K562 (cell line): ENCODE results near the gene PHKB. TPM values are rescaled to one million over a fixed set of nuclear protein-coding genes. Genes with fewer than 3 reads are reported as not detected.

Experiments
- ARID1B ChIP-seq: fragments of 450-650 bp; IDR thresholded peaks from 2 replicates; pipeline ENCODE4 v1.6.1; 2016; ENCODE audit warnings: antibody characterized with exemption, mild to moderate bottlenecking, inconsistent platforms
- CEBPB ChIP-seq: fragments of 450-650 bp; IDR thresholded peaks from 2 replicates; pipeline ENCODE4 v1.6.1; 2016; ENCODE audit warnings: missing genetic modification characterization, missing compliant biosample characterization
- DPF2 ChIP-seq: fragments of 450-650 bp; IDR thresholded peaks from 2 replicates; pipeline ENCODE4 v1.6.1; 2016
- ELF4 ChIP-seq: fragments of 450-650 bp; formaldehyde crosslinking; IDR thresholded peaks from 2 replicates; pipeline ENCODE4 v1.4.0; 2022; ENCODE audit warnings: missing genetic modification characterization
- HDGF ChIP-seq: fragments of 450-650 bp; IDR thresholded peaks from 2 replicates; pipeline ENCODE4 v1.6.1; 2016
- HNRNPLL ChIP-seq: fragments of 200-400 bp; formaldehyde crosslinking; IDR thresholded peaks from 2 replicates; pipeline ENCODE4 v1.6.1; 2017; ENCODE audit warnings: low read length, low read depth, mild to moderate bottlenecking; ENCODE audit not compliant: poor library complexity, severe bottlenecking
- KLF10 ChIP-seq: fragments of 250-450 bp; sonication (Bioruptor Pico); IDR thresholded peaks from 2 replicates; pipeline ENCODE4 v1.6.1; 2021; ENCODE audit warnings: matching md5 sums
- MAFF ChIP-seq: IDR thresholded peaks from 2 replicates; pipeline ENCODE4 v1.6.1; 2012; ENCODE audit warnings: low read length, improper control_type of control experiment
- MCM3 ChIP-seq: fragments of 450-650 bp; IDR thresholded peaks from 2 replicates; pipeline ENCODE4 v1.6.1; 2016
- NCOR1 ChIP-seq: fragments of 450-650 bp; IDR thresholded peaks from 2 replicates; pipeline ENCODE4 v1.6.1; 2016; ENCODE audit warnings: mild to moderate bottlenecking, moderate library complexity
- NFYB ChIP-seq: IDR thresholded peaks from 2 replicates; pipeline ENCODE4 v1.6.1; 2011; ENCODE audit warnings: mild to moderate bottlenecking, moderate library complexity; ENCODE audit not compliant: insufficient read length; ENCODE audit errors: extremely low read depth
- POLR2AphosphoS5 ChIP-seq: IDR thresholded peaks from 2 replicates; pipeline ENCODE4 v1.6.1; 2011; ENCODE audit warnings: mild to moderate bottlenecking, low read depth, low read length, moderate library complexity; ENCODE audit not compliant: control insufficient read depth, insufficient read depth
- RFX5 ChIP-seq: IDR thresholded peaks from 2 replicates; pipeline ENCODE4 v1.6.1; 2011; ENCODE audit warnings: low read depth, mild to moderate bottlenecking, improper control_type of control experiment, low read length
- SMAD4 ChIP-seq: fragments of 250-450 bp; sonication (Bioruptor Pico); conservative IDR thresholded peaks from 2 replicates; pipeline ENCODE4 v1.8.0; 2021; ENCODE audit warnings: inconsistent platforms, mild to moderate bottlenecking, moderate library complexity
- TAL1 ChIP-seq: fragments of 450-650 bp; IDR thresholded peaks from 2 replicates; pipeline ENCODE4 v1.6.1; 2016; ENCODE audit warnings: mild to moderate bottlenecking
- TRIM24 ChIP-seq, 2 experiments: fragments of 450-650 bp; IDR thresholded peaks; 2 replicates each; pipeline ENCODE4 v1.6.1; 2016
- YY1 ChIP-seq, 3 experiments: IDR thresholded peaks; 2 replicates each; pipeline ENCODE4 v1.6.1; 2011; ENCODE audit warnings: low read length in 2 of 3, mild to moderate bottlenecking in 2 of 3, moderate library complexity in 2 of 3, borderline replicate concordance in 1 of 3, control low read depth in 1 of 3, low read depth in 1 of 3; ENCODE audit not compliant: insufficient read depth in 3 of 3, insufficient replicate concordance in 2 of 3, control insufficient read depth in 1 of 3, insufficient read length in 1 of 3; ENCODE audit errors: extremely low read depth in 1 of 3
- ZC3H4 ChIP-seq: sonication (generic); formaldehyde crosslinking; IDR thresholded peaks from 2 replicates; pipeline ENCODE4 v1.9.0; 2021; ENCODE audit warnings: missing genetic modification reagents, borderline replicate concordance
- ZNF347 ChIP-seq: fragments of 450-650 bp; formaldehyde crosslinking; IDR thresholded peaks from 2 replicates; pipeline ENCODE4 v1.4.0; 2020; ENCODE audit warnings: low read depth, mild to moderate bottlenecking, moderate library complexity
- ZNF354B ChIP-seq: fragments of 250-450 bp; sonication (Bioruptor Pico); IDR thresholded peaks from 2 replicates; pipeline ENCODE4 v1.4.0; 2020
- ZNF436 ChIP-seq: fragments of 250-450, 450-650 bp; sonication (Bioruptor Pico); formaldehyde crosslinking; IDR thresholded peaks from 2 replicates; pipeline ENCODE4 v1.7.0; 2020; ENCODE audit warnings: mild to moderate bottlenecking
- polyA plus RNA-seq, 8 experiments: library from polyadenylated mRNA; depleted of rRNA in 4 of 8; stranded (reverse) in 5 of 8; unstranded in 3 of 8; fragments of >200 nt; fragmentation: Nextera tagmentation in 2 of 8; fragmentation: Illumina TruSeq in 1 of 8; extraction: Ambion mirVana in 2 of 8; extraction: Trizol in 1 of 8; gene quantifications; 2 replicates each; pipeline versions ENCODE4 v1.2.1 to v1.2.3, GENCODE V29; 2011 to 2014; ENCODE audit warnings: inconsistent platforms in 1 of 8, missing spikeins in 1 of 8
- total RNA-seq, 7 experiments: library from RNA; depleted of rRNA in 6 of 7; stranded (reverse); fragments of >200 nt in 6 of 7; fragmentation: Illumina TruSeq in 2 of 7; extraction: Trizol in 2 of 7; gene quantifications; 2 replicates each; pipeline versions ENCODE4 v1.2.1 to v1.2.3, GENCODE V29; 2011 to 2021; ENCODE audit warnings: low replicate concordance in 1 of 7
- TF ChIP-seq, protein P1 (sequence below): fragments of 450-650 bp; IDR thresholded peaks from 2 replicates; pipeline ENCODE4 v1.6.1; 2016; ENCODE audit warnings: mild to moderate bottlenecking
- TF ChIP-seq, protein P2 (sequence below): sonication (generic); formaldehyde crosslinking; IDR thresholded peaks from 2 replicates; pipeline ENCODE4 v1.8.0; 2022; ENCODE audit warnings: mild to moderate bottlenecking, low read depth, missing genetic modification reagents
- TF ChIP-seq, protein P3 (sequence below), 2 experiments: fragments of 450-650 bp in 1 of 2; sonication (generic) in 1 of 2; formaldehyde crosslinking in 1 of 2; IDR thresholded peaks in 1 of 2; conservative IDR thresholded peaks in 1 of 2; 2 replicates each; pipeline versions ENCODE4 v1.6.1 to v1.8.1; 2016 to 2023; ENCODE audit warnings: mild to moderate bottlenecking in 2 of 2, moderate library complexity in 2 of 2, inconsistent platforms in 1 of 2, missing genetic modification reagents in 1 of 2
- TF ChIP-seq, protein P4 (sequence below): fragments of 250-450 bp; sonication (Bioruptor Pico); IDR thresholded peaks from 2 replicates; pipeline ENCODE4 v1.4.0; 2020; ENCODE audit warnings: borderline replicate concordance

The PHKB gene
- total and polyA plus RNA-seq, 9 of the 15 experiments (the other 6 are each of a cell fraction or from before 2014, with no cell fraction given): 24.7 to 92.3 (median 67.0) TPM

DNA sequence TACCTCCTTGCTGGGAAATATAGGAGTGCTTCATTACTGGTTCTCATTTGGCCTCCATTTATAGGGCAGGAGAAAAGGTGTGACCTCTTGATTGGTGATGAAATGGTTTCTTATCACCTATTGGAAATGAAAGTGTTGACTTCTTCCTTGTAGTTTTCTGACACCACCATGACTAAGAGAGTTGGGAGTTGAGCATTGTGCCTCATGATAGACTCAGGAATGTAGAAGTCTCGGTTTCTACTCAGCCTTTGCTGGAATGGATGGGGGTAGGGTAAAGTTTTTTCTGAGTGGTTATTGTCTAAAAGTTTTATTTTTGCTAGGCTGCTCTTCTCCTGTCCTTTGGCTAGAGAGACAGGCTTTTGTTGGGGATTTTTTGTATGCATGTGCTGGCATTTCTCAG lies 117.4 kb downstream of the PHKB start (continued):
- TF ChIP-seq, protein P1, sequence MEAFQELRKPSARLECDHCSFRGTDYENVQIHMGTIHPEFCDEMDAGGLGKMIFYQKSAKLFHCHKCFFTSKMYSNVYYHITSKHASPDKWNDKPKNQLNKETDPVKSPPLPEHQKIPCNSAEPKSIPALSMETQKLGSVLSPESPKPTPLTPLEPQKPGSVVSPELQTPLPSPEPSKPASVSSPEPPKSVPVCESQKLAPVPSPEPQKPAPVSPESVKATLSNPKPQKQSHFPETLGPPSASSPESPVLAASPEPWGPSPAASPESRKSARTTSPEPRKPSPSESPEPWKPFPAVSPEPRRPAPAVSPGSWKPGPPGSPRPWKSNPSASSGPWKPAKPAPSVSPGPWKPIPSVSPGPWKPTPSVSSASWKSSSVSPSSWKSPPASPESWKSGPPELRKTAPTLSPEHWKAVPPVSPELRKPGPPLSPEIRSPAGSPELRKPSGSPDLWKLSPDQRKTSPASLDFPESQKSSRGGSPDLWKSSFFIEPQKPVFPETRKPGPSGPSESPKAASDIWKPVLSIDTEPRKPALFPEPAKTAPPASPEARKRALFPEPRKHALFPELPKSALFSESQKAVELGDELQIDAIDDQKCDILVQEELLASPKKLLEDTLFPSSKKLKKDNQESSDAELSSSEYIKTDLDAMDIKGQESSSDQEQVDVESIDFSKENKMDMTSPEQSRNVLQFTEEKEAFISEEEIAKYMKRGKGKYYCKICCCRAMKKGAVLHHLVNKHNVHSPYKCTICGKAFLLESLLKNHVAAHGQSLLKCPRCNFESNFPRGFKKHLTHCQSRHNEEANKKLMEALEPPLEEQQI: peak; percentile 35; the same call in 1 of the 2 replicates
- TF ChIP-seq ZNF354B (CRISPR knock-in tag) (no peak), TAL1 (peak; percentile 33; the same call in 1 of the 2 replicates), YY1 (IDR thresholded peaks at IDR 0.05; ENCODE audit: borderline replicate concordance in 1 of 3, control insufficient read depth in 1 of 3, extremely low read depth in 1 of 3, insufficient read depth in 3 of 3, insufficient read length in 1 of 3, insufficient replicate concordance in 2 of 3, low read depth in 1 of 3, low read length in 2 of 3) (no peak), ELF4 (CRISPR knock-in tag) (no peak), HNRNPLL (no peak), HDGF (no peak), ARID1B (peak; percentile 53), NFYB (no peak), POLR2AphosphoS5 (no peak), ZNF347 (CRISPR knock-in tag) (no peak), ZNF436 (CRISPR knock-in tag) (no peak), TRIM24 (IDR thresholded peaks at IDR 0.05) (peak in 1 of 2 experiments; percentile 51; a peak in 1 of 4 replicates), NCOR1 (peak; percentile 33; the same call in 1 of the 2 replicates), SMAD4 (CRISPR knock-in tag) (no peak), KLF10 (CRISPR knock-in tag) (no peak), RFX5 (no peak), CEBPB (tag) (0 out of 2 replicates have a peak, but pooled peaks have one; percentile 29), DPF2 (peak; percentile 48), ZC3H4 (CRISPR knock-in tag) (no peak), MCM3 (no peak), MAFF (no peak)
- TF ChIP-seq, protein P2, sequence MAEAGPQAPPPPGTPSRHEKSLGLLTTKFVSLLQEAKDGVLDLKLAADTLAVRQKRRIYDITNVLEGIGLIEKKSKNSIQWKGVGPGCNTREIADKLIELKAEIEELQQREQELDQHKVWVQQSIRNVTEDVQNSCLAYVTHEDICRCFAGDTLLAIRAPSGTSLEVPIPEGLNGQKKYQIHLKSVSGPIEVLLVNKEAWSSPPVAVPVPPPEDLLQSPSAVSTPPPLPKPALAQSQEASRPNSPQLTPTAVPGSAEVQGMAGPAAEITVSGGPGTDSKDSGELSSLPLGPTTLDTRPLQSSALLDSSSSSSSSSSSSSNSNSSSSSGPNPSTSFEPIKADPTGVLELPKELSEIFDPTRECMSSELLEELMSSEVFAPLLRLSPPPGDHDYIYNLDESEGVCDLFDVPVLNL (CRISPR knock-in tag): no peak
- TF ChIP-seq, protein P3, sequence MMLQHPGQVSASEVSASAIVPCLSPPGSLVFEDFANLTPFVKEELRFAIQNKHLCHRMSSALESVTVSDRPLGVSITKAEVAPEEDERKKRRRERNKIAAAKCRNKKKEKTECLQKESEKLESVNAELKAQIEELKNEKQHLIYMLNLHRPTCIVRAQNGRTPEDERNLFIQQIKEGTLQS (IDR thresholded peaks at IDR 0.05): peak; percentile 66
- TF ChIP-seq, protein P3 (CRISPR knock-in tag; conservative IDR thresholded peaks at IDR 0.05): no peak
- TF ChIP-seq, protein P4, sequence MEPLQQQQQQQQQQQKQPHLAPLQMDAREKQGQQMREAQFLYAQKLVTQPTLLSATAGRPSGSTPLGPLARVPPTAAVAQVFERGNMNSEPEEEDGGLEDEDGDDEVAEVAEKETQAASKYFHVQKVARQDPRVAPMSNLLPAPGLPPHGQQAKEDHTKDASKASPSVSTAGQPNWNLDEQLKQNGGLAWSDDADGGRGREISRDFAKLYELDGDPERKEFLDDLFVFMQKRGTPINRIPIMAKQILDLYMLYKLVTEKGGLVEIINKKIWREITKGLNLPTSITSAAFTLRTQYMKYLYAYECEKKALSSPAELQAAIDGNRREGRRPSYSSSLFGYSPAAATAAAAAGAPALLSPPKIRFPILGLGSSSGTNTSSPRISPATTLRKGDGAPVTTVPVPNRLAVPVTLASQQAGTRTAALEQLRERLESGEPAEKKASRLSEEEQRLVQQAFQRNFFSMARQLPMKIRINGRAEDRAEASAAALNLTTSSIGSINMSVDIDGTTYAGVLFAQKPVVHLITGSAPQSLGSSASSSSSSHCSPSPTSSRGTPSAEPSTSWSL (CRISPR knock-in tag): no peak
